HG03103 (cell line): ENCODE data around the gene SLC8A1.

Experiments used
- ATAC-seq: cut with Tn5 transposase; IDR thresholded peaks from one replicate; pipeline ENCODE4 v1.9.1; 2021; ENCODE audit warnings: low read depth; ENCODE audit not compliant: unreplicated experiment

The SLC8A1 gene

GRCh38 chr2:40430776-40431599 lies 20.9 kb downstream of the SLC8A1 start:
- no peak for ATAC-seq

GRCh38 chr2:40428439-40428838 lies 23.5 kb downstream of the SLC8A1 start:
- no peak for ATAC-seq

GRCh38 chr2:40421631-40422297 lies 30.1 kb downstream of the SLC8A1 start:
- no peak for ATAC-seq

GRCh38 chr2:40420478-40420877 lies 31.4 kb downstream of the SLC8A1 start:
- ATAC-seq, result no peak

GRCh38 chr2:40419364-40419762 lies 32.5 kb downstream of the SLC8A1 start:
- ATAC-seq, result no peak

GRCh38 chr2:40418614-40419363 lies 33.1 kb downstream of the SLC8A1 start:
- no peak for ATAC-seq

GRCh38 chr2:40416486-40416885 lies 35.4 kb downstream of the SLC8A1 start:
- ATAC-seq, result no peak

GRCh38 chr2:40415391-40415790 lies 36.5 kb downstream of the SLC8A1 start:
- ATAC-seq, result no peak

- ATAC-seq, result no peak
Observed at GRCh38 chr2:40412456-40412855, 39.4 kb downstream of the SLC8A1 start.

- no peak for ATAC-seq
Observed at GRCh38 chr2:40410695-40411094, 41.2 kb downstream of the SLC8A1 start.

- no peak for ATAC-seq
Observed at GRCh38 chr2:40409734-40410133, 42.2 kb downstream of the SLC8A1 start.

GRCh38 chr2:40406485-40407289 lies 45.2 kb downstream of the SLC8A1 start:
- ATAC-seq, result no peak

- ATAC-seq, result no peak
Observed at GRCh38 chr2:40405465-40405864, 46.4 kb downstream of the SLC8A1 start.

- no peak for ATAC-seq
Observed at GRCh38 chr2:40404517-40404916, 47.4 kb downstream of the SLC8A1 start.

GRCh38 chr2:40403233-40403836 lies 48.6 kb downstream of the SLC8A1 start:
- ATAC-seq, result no peak

GRCh38 chr2:40401896-40402295 lies 50.0 kb downstream of the SLC8A1 start:
- no peak for ATAC-seq

GRCh38 chr2:40400336-40400953 lies 51.4 kb downstream of the SLC8A1 start:
- no peak for ATAC-seq

GRCh38 chr2:40397765-40398164 lies 54.1 kb downstream of the SLC8A1 start:
- no peak for ATAC-seq

- ATAC-seq, result no peak
Observed at GRCh38 chr2:40396124-40396523, 55.8 kb downstream of the SLC8A1 start.
